Epithelial cell of proximal tubule (primary cell): ENCODE measurements around the gene MYL6. TPM values are rescaled to one million over a fixed set of nuclear protein-coding genes. Genes with fewer than 3 reads are reported as not detected.

Experiments
- DNase-seq: peaks from one replicate; pipeline ENCODE4 v3.0.0-alpha.2; 2011; ENCODE audit warnings: low read depth
- H3K4me3 ChIP-seq: 2 replicates; pipeline ENCODE4 v1.5.1; 2011; ENCODE audit warnings: low read depth, mild to moderate bottlenecking, low read length
- total RNA-seq: library from RNA; depleted of rRNA; stranded (reverse); fragments of >200 nt; gene quantifications from 2 replicates; pipeline ENCODE4 v1.2.3, GENCODE V29; 2015
- TF ChIP-seq, protein P1 (sequence below): conservative IDR thresholded peaks from 2 replicates; pipeline ENCODE4 v1.5.1; 2012; ENCODE audit warnings: low read depth, mild to moderate bottlenecking, low read length

Gene MYL6
- total RNA-seq, 1 donor from 2014 or later: 3,955 TPM

DNA sequence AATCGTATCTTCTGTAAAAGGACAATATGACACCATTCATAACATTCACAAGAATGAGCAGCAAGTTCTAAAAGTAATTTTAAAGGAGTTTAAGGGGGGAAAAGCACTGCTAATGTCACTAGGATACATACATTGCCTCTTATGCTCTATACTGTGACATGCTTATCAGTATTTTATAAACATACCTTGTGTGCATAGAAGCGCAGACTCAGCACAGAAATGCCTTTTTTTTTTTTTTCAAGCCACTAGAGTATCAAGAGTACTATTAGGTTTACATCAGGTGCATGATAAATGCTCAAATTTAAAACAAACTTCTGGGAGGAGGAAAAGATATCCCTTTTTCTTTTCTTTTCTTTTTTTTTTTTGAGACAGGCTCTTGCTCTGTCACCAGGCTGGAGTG, 44.7 kb downstream of the MYL6 start:
- TF ChIP-seq, protein P1, sequence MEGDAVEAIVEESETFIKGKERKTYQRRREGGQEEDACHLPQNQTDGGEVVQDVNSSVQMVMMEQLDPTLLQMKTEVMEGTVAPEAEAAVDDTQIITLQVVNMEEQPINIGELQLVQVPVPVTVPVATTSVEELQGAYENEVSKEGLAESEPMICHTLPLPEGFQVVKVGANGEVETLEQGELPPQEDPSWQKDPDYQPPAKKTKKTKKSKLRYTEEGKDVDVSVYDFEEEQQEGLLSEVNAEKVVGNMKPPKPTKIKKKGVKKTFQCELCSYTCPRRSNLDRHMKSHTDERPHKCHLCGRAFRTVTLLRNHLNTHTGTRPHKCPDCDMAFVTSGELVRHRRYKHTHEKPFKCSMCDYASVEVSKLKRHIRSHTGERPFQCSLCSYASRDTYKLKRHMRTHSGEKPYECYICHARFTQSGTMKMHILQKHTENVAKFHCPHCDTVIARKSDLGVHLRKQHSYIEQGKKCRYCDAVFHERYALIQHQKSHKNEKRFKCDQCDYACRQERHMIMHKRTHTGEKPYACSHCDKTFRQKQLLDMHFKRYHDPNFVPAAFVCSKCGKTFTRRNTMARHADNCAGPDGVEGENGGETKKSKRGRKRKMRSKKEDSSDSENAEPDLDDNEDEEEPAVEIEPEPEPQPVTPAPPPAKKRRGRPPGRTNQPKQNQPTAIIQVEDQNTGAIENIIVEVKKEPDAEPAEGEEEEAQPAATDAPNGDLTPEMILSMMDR: no peak
- no peak overlapping the region for H3K4me3 ChIP-seq
- no peak for DNase-seq

DNA sequence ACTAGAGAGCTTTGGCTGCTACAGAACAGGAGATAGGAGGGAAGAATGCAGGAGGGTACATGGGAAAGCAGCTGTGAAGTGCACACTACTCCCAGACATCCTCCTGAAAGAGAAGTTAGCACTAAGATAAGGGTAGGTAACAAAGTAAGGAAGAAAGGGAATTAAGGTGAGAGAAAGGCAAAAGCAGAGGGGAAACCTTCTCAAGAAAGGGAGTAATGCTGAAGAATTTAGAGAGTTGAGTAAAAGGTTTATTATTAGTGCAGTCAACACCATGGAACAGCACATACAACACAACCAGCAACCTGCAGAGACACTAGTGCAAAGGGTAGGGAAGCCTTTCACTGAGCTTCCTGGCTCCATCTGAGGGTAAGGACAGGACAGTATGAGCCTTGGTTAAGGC, 46.1 kb downstream of the MYL6 start:
- DNase-seq: no peak
- H3K4me3 ChIP-seq: no peak overlapping the region
- TF ChIP-seq, protein P1: no peak

DNA sequence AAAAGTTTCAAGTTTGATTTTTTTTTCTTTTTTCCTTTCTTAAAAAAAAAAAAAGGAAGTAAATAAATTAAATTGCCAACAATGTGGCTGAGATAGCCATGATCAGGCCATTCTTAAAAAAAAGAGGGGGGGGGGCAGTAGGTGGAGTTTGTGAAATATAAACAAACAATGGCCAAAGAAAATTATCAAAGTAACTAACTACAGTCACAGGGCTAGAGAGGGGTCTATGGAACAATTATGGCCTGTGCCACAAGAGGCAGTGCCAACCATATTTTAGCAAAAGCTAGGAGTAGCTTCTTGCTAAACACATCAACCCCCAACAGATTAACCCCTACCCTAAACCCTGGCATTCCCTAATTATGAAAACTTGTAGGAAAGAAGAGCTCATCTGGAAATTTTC, 47.3 kb downstream of the MYL6 start:
- DNase-seq: no peak
- no peak overlapping the region for H3K4me3 ChIP-seq
- TF ChIP-seq, protein P1: no peak

DNA sequence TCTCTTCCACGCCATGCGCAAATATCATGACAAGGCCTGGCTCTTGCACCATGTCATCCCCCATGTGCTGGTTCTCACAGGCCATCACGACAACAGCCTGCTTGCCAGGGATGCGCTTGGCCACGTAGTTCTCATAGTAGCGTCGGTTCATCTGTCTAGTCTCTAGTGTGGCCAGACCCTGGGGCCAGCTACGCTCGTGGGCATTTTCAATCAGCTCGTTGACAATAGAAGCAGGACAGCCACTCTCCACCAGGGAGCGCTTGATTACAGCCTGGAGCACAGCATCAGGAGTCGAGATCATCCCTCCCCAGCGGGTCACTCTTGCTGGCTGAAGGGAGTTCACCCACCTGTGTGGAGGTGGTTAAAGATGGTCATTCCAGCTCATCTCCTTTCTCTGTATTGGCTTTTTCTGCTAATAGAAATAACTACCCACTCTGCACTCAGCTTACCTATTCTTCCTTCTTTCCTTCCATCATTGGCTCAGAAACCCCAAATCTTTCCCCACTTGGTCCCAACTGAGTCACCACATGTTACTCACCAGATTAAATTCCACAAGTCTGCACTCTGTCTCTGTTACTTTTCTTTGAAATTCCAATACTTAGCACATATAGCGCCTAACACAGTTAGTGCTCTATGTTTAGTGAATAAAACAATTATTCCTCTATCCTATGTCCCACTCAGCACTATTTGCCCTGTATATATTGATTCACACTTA, 48.5 kb downstream of the MYL6 start:
- TF ChIP-seq, protein P1: peak; percentile 77
- H3K4me3 ChIP-seq: no peak overlapping the region
- DNase-seq: no peak

DNA sequence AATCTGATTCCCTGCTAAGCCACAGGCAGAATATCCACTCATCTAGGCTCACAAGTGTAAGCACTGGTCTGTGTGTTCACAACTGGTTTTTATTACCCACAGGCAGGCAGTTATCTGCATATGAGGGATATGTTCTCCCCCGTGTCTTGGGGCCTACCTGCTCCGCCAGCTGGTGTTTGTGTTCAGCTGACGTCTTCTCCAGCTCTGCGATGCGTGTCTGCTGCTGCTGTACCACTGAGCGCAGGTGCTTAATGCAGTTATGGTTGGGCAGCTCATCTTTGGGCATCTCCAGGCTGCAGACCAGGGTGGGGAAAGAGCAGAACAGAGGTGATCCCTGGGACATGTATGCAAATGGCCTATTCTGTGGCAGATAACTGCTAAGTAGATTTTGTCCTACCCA, 49.8 kb downstream of the MYL6 start:
- H3K4me3 ChIP-seq: no peak overlapping the region
- DNase-seq: no peak
- TF ChIP-seq, protein P1: no peak

Other genes with a start within 250 kb of the MYL6 start
- 49.2 and 56.0 TPM in 2 replicates for gene PYM1, start 230.5 kb upstream of the MYL6 start, total RNA-seq
- 44.3 and 272 TPM in 2 replicates for gene DGKA, start 227.2 kb upstream of the MYL6 start, total RNA-seq
- gene PMEL, start 192.3 kb upstream of the MYL6 start, total RNA-seq: 1.4 and 3.7 TPM in 2 replicates
- 62.0 and 81.2 TPM in 2 replicates for gene CDK2, start 191.5 kb upstream of the MYL6 start, total RNA-seq
- gene RAB5B, start 184.3 kb upstream of the MYL6 start, total RNA-seq: 50.1 and 61.5 TPM in 2 replicates
- 12.9 and 15.7 TPM in 2 replicates for gene SUOX, start 161.1 kb upstream of the MYL6 start, total RNA-seq
- gene IKZF4, start 137.3 kb upstream of the MYL6 start, total RNA-seq: 0.94 and 3.1 TPM in 2 replicates
- gene RPS26, start 116.4 kb upstream of the MYL6 start, total RNA-seq: 3,534 and 3,636 TPM in 2 replicates
- 14.3 and 24.2 TPM in 2 replicates for gene ERBB3, start 78.2 kb upstream of the MYL6 start, total RNA-seq
- gene PA2G4, start 53.8 kb upstream of the MYL6 start, total RNA-seq: 230 and 332 TPM in 2 replicates
- 3,901 and 5,792 TPM in 2 replicates for gene RPL41, start 41.7 kb upstream of the MYL6 start, total RNA-seq
- 1.8 and 2.7 TPM in 2 replicates for gene ZC3H10, start 40.1 kb upstream of the MYL6 start, total RNA-seq
- gene ESYT1, start 30.1 kb upstream of the MYL6 start, total RNA-seq: 384 and 464 TPM in 2 replicates
- gene MYL6B, start 5.8 kb upstream of the MYL6 start, total RNA-seq: 119 and 133 TPM in 2 replicates
- gene SMARCC2, start 31.1 kb downstream of the MYL6 start, total RNA-seq: 34.9 and 43.9 TPM in 2 replicates
- 25.1 and 48.4 TPM in 2 replicates for gene RNF41, start 63.6 kb downstream of the MYL6 start, total RNA-seq
- gene NABP2, start 66.0 kb downstream of the MYL6 start, total RNA-seq: 22.7 and 60.8 TPM in 2 replicates
- gene SLC39A5, start 71.7 kb downstream of the MYL6 start, total RNA-seq: not detected in 2 replicates
- gene ANKRD52, start 100.0 kb downstream of the MYL6 start, total RNA-seq: 29.6 and 31.3 TPM in 2 replicates
- gene COQ10A, start 108.6 kb downstream of the MYL6 start, total RNA-seq: 10.9 and 18.8 TPM in 2 replicates
- gene CS, start 142.0 kb downstream of the MYL6 start, total RNA-seq: 133 and 174 TPM in 2 replicates
- gene CNPY2, start 157.6 kb downstream of the MYL6 start, total RNA-seq: 141 and 155 TPM in 2 replicates
- 12.1 and 15.0 TPM in 2 replicates for gene PAN2, start 175.6 kb downstream of the MYL6 start, total RNA-seq
- gene IL23A, start 180.5 kb downstream of the MYL6 start, total RNA-seq: 13.4 and 26.1 TPM in 2 replicates
- 39.2 and 48.2 TPM in 2 replicates for gene STAT2, start 201.7 kb downstream of the MYL6 start, total RNA-seq
- not detected in 2 replicates for gene APOF, start 204.5 kb downstream of the MYL6 start, total RNA-seq